IMR-90 (cell line): ENCODE results near the gene GNA15.

Source experiments
- CEBPB ChIP-seq: IDR thresholded peaks from 2 replicates; pipeline ENCODE4 v1.6.1; 2012; ENCODE audit warnings: low read depth, low read length, improper control_type of control experiment
- FOS ChIP-seq: fragments of 150-350 bp; IDR thresholded peaks from 2 replicates; pipeline ENCODE4 v1.6.1; 2016; ENCODE audit warnings: low read depth, low read length
- TF ChIP-seq, protein P1 (sequence below): conservative IDR thresholded peaks from 2 replicates; pipeline ENCODE4 v1.5.1; 2012; ENCODE audit warnings: mild to moderate bottlenecking, low read depth, low read length, improper control_type of control experiment

DNA sequence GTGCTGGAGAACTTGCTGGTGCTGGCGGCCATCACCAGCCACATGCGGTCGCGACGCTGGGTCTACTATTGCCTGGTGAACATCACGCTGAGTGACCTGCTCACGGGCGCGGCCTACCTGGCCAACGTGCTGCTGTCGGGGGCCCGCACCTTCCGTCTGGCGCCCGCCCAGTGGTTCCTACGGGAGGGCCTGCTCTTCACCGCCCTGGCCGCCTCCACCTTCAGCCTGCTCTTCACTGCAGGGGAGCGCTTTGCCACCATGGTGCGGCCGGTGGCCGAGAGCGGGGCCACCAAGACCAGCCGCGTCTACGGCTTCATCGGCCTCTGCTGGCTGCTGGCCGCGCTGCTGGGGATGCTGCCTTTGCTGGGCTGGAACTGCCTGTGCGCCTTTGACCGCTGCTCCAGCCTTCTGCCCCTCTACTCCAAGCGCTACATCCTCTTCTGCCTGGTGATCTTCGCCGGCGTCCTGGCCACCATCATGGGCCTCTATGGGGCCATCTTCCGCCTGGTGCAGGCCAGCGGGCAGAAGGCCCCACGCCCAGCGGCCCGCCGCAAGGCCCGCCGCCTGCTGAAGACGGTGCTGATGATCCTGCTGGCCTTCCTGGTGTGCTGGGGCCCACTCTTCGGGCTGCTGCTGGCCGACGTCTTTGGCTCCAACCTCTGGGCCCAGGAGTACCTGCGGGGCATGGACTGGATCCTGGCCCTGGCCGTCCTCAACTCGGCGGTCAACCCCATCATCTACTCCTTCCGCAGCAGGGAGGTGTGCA lies 43.3 kb downstream of the GNA15 start:
- TF ChIP-seq, protein P1, sequence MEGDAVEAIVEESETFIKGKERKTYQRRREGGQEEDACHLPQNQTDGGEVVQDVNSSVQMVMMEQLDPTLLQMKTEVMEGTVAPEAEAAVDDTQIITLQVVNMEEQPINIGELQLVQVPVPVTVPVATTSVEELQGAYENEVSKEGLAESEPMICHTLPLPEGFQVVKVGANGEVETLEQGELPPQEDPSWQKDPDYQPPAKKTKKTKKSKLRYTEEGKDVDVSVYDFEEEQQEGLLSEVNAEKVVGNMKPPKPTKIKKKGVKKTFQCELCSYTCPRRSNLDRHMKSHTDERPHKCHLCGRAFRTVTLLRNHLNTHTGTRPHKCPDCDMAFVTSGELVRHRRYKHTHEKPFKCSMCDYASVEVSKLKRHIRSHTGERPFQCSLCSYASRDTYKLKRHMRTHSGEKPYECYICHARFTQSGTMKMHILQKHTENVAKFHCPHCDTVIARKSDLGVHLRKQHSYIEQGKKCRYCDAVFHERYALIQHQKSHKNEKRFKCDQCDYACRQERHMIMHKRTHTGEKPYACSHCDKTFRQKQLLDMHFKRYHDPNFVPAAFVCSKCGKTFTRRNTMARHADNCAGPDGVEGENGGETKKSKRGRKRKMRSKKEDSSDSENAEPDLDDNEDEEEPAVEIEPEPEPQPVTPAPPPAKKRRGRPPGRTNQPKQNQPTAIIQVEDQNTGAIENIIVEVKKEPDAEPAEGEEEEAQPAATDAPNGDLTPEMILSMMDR, result no peak
- TF ChIP-seq FOS (no peak), CEBPB (no peak)
